Uterus (tissue), 4 donors: Measurements from ENCODE around the gene HGFAC. TPM values are rescaled to one million over a fixed set of nuclear protein-coding genes. Genes with fewer than 3 reads are reported as not detected.

Experiments
- DNase-seq, 2 donors: peaks; one replicate each; pipeline ENCODE4 v3.0.0-alpha.2; 2019 to 2020
- H3K27ac ChIP-seq, 2 donors: fragments of 200-600 bp; sonication (generic); 1 replicate in 1 of 2; 2 replicates in 1 of 2; pipeline ENCODE4 v1.5.1; 2016 to 2018
- H3K27me3 ChIP-seq, 2 donors: fragments of 200-600 bp; sonication (generic); one replicate each; pipeline ENCODE4 v1.5.1; 2018 to 2019; ENCODE audit warnings: control low read depth in 1 of 2
- H3K36me3 ChIP-seq, 2 donors: fragments of 200-600 bp; sonication (generic); one replicate each; pipeline ENCODE4 v1.5.1; 2019; ENCODE audit warnings: control low read depth in 1 of 2
- H3K4me1 ChIP-seq, 2 donors: fragments of 200-600 bp; sonication (generic); one replicate each; pipeline ENCODE4 v1.5.1; 2018 to 2019; ENCODE audit warnings: control low read depth in 1 of 2
- H3K4me3 ChIP-seq, 2 donors: fragments of 200-600 bp; sonication (generic); 1 replicate in 1 of 2; 2 replicates in 1 of 2; pipeline ENCODE4 v1.5.1; 2018 to 2019; ENCODE audit warnings: mild to moderate bottlenecking in 1 of 2
- H3K9me3 ChIP-seq, 2 donors: fragments of 200-600 bp; sonication (generic); one replicate each; pipeline ENCODE4 v1.5.1; 2019; ENCODE audit warnings: control low read depth in 1 of 2
- POLR2A ChIP-seq, 2 donors: fragments of 450-650 bp; IDR thresholded peaks; one replicate each; pipeline ENCODE4 v1.6.1; 2016; ENCODE audit warnings: antibody characterized with exemption in 2 of 2, mild to moderate bottlenecking in 1 of 2, moderate library complexity in 1 of 2
- intact Hi-C: fragments of 100-400 bp; cut with DNase I; formaldehyde crosslinking; loops from one replicate; pipeline ENCODE4 v1.15.1; 2023; ENCODE audit warnings: low total_unique reads
- total RNA-seq, 4 donors: library from RNA; depleted of rRNA in 3 of 4; stranded (reverse); fragments of >200 nt in 3 of 4; gene quantifications; one replicate each; pipeline versions ENCODE4 v1.1.0 to v1.2.4, GENCODE V29; 2014 to 2023
- TF ChIP-seq, protein P1 (sequence below), 4 experiments: fragments of 200-600 bp in 2 of 4; fragments of 450-650 bp in 2 of 4; sonication (generic) in 2 of 4; IDR thresholded peaks; one replicate each; pipeline ENCODE4 v1.5.1; 2016 to 2019; ENCODE audit warnings: antibody characterized with exemption in 4 of 4, mild to moderate bottlenecking in 2 of 4, moderate library complexity in 1 of 4
- donor health status: DM: yes; HTN: yes; CAD: no.

Gene HGFAC
- total RNA-seq, 4 donors from 2014 or later = 0.28 to 3.1 TPM; not detected in 2

DNA sequence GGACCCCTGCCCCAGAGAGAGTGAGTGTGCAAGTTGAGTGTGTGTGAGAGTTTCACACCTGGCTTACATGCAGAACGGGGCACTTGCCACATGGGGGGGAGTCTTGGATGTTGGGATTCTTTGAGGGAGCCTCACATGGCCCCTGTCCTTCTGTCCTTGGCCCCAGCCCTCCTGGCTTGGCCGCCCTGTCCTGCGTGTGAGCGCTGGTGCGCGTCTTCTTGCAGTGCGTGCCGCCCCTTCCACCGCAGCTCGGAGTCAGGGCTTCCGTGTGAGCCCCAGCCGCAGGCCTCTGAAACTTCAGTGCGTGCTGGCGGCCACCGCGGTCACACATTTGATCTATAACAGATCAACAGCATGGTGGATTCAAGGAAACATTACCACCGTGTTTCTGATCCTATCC lies 30.1 kb upstream of the HGFAC start:
- intact Hi-C loops = no loop called here

DNA sequence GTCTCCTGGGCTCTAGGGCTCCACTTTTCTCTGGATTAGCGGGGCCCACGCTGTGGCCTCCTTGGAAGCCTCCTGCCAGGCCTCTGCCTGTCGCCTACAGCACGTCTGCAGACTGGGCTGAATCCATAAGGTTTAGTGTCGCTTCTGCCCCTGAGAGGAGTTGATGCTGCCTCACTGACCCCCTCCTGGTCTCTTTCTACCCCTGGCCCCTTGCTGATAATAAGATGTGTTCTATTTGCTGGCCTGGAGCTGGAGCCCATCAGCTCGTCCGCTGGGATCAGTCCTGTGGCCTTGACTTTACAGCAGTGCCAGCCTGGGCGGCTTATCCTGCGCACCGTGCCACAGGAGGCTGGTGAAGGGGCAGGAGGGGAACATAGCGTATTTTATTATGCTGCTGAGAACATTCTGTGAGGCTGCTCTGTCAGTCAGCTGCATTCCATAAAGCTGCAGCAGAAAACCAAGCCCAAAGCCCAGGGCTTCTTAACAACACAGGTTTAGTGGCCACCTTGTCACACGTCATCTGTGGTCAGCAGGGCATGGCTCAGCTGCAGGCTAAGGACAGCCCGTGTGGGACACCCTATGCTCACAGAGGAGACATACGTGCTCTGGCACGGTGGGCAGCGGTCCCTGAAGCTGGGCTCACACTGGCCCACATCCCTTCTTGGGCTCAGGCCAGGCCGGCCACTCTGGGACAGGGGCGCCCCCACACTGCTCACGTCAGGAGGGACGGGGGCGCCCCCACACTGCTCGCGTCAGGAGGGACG lies 29.3 kb upstream of the HGFAC start:
- intact Hi-C loops = no loop called here
- no peaks in the 10 kb centered on the region for H3K4me1 ChIP-seq
- peak in 1 of 2 donors; percentile 9 for DNase-seq
- H3K27me3 ChIP-seq = no peaks in the 10 kb centered on the region
- H3K27ac ChIP-seq = no peak overlapping the region
- no peaks in the 10 kb centered on the region for H3K9me3 ChIP-seq
- TF ChIP-seq POLR2A (IDR thresholded peaks at IDR 0.05) = no peak
- TF ChIP-seq, protein P1, sequence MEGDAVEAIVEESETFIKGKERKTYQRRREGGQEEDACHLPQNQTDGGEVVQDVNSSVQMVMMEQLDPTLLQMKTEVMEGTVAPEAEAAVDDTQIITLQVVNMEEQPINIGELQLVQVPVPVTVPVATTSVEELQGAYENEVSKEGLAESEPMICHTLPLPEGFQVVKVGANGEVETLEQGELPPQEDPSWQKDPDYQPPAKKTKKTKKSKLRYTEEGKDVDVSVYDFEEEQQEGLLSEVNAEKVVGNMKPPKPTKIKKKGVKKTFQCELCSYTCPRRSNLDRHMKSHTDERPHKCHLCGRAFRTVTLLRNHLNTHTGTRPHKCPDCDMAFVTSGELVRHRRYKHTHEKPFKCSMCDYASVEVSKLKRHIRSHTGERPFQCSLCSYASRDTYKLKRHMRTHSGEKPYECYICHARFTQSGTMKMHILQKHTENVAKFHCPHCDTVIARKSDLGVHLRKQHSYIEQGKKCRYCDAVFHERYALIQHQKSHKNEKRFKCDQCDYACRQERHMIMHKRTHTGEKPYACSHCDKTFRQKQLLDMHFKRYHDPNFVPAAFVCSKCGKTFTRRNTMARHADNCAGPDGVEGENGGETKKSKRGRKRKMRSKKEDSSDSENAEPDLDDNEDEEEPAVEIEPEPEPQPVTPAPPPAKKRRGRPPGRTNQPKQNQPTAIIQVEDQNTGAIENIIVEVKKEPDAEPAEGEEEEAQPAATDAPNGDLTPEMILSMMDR (IDR thresholded peaks at IDR 0.05) = no peak
- no peak overlapping the region for H3K4me3 ChIP-seq
- H3K36me3 ChIP-seq = no peaks in the 10 kb centered on the region

More for the DNA sequence above, 30.1 kb upstream of the HGFAC start:
- TF ChIP-seq, protein P1 (IDR thresholded peaks at IDR 0.05) = no peak
- TF ChIP-seq POLR2A (IDR thresholded peaks at IDR 0.05) = no peak
- Histone ChIP-seq H3K27me3 (no peaks in the 10 kb centered on the region), H3K9me3 (no peaks in the 10 kb centered on the region), H3K4me3 (no peak overlapping the region), H3K4me1 (no peaks in the 10 kb centered on the region), H3K36me3 (no peaks in the 10 kb centered on the region), H3K27ac (no peak overlapping the region)
- peak in 1 of 2 donors; percentile 10 for DNase-seq

DNA sequence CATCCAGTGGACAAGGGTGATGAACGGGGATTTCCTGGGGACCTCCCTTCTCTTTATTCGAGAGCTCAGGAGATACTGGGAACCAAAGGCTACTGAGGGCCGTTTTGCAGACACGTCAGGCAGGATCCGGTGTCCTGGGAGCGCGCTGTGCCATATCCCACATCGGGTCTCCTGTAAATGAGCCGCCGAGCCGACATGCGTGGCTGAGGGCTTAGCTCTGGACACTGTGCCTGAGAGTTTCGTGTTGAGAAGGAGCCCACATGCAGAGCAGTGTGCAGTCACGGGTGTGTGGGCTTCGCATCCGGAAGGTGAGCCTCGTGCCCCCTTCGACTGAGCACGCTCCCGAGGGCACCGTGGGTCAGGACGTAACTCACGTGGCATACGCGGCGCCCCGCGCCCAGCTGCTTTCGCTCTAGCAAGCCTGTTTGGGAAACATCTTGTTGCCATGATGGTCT lies 28.5 kb upstream of the HGFAC start:
- Histone ChIP-seq H3K9me3 (no peaks in the 10 kb centered on the region), H3K4me1 (no peaks in the 10 kb centered on the region), H3K27ac (no peak overlapping the region), H3K4me3 (no peak overlapping the region), H3K36me3 (no peaks in the 10 kb centered on the region), H3K27me3 (no peaks in the 10 kb centered on the region)
- intact Hi-C loops = no loop called here
- peak in 1 of 2 donors; percentile 11 for DNase-seq
- TF ChIP-seq, protein P1 (IDR thresholded peaks at IDR 0.05) = no peak
- no peak for TF ChIP-seq POLR2A (IDR thresholded peaks at IDR 0.05)

DNA sequence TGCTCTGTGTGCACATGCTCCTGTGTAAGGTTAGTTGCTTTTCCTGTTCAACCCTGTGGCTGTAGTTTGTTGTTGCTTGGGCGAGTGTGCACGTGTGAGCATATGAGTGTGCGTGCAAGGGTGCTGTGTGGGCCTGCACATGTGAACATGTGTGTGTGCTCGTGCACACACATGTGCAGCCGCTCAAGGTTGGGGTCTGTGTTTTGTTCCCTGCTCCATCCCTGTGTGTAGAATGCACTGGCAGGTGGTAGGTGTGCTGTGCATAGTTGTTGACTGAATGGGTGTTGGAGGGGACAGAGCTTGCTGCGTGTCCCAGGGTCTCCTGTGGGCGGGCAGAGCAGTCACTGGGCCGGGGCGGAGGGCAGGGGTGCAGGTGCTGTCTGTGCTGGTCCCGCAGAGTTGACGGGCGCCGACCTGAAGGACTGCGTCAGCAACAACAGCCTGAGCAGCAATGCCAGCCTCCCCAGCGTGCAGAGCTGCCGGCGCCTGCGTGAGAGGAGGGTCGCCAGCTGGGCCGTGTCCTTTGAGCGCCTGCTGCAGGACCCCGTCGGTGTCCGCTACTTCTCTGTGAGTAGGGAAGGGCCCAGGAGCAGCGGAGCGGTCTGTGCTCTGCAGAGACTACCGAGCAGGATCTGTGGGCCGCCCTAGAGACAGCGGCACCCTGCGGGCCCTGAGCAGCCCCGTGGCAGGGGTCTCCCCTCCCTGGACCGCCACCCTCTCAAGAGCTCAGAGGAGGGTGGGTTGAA lies 27.9 kb upstream of the HGFAC start:
- no peaks in the 10 kb centered on the region for H3K4me1 ChIP-seq
- no peaks in the 10 kb centered on the region for H3K9me3 ChIP-seq
- no peak overlapping the region for H3K27ac ChIP-seq
- H3K36me3 ChIP-seq = no peaks in the 10 kb centered on the region
- no peak overlapping the region for H3K4me3 ChIP-seq
- DNase-seq = peak in 1 of 2 donors; percentile 10
- H3K27me3 ChIP-seq = no peaks in the 10 kb centered on the region
- intact Hi-C loops = no loop called here
- TF ChIP-seq POLR2A (IDR thresholded peaks at IDR 0.05) = no peak
- TF ChIP-seq, protein P1 (IDR thresholded peaks at IDR 0.05) = no peak
